ENCODE results near the gene TRIM4.
"Not testable (repeated sequence)": the region's sequence is repeated elsewhere in the genome, so short reads cannot be mapped to it uniquely, and the experiment has no call there.

TRIM4 gene

GRCh38 chr7:99918959-99919813, at the start of gene TRIM4:
Gene TRIM4, minus strand, starts transcription at chr7:99919530. Its CDS starts 129 bp downstream, at chr7:99919401.
- H3K9me3 ChIP-seq (ENCODE audit: control insufficient read depth, insufficient read depth, low read length): peaks cover 7% of the 10 kb centered on the region; the same call in 1 of the 2 replicates
- no peaks in the 10 kb centered on the region; the same call in 1 of the 2 replicates for H3K27me3 ChIP-seq (ENCODE audit: control insufficient read depth, insufficient read depth, low read length)
- H3K4me3 ChIP-seq (ENCODE audit: low read depth, low read length): peak within 1 kb of the TSS; percentile 84
- no peaks in the 10 kb centered on the region for H3K4me1 ChIP-seq (ENCODE audit: control insufficient read depth, insufficient read depth, low read length)
- peak within 1 kb of the TSS; percentile 33 for H3K9ac ChIP-seq (ENCODE audit: low read depth, low read length)
- peaks cover 25% of the 10 kb centered on the region for H3K36me3 ChIP-seq (ENCODE audit: control insufficient read depth, insufficient read depth, low read length)
- peak within 1 kb of the TSS; percentile 69 for H3K27ac ChIP-seq (ENCODE audit: low read depth, low read length)

- Histone ChIP-seq H3K36me3 (ENCODE audit: control insufficient read depth, insufficient read depth, low read length) (no peaks in the 10 kb centered on the region), H3K4me3 (ENCODE audit: low read depth, low read length) (no peak overlapping the region), H3K27ac (ENCODE audit: low read depth, low read length) (no peak overlapping the region), H3K9ac (ENCODE audit: low read depth, low read length) (no peak overlapping the region), H3K4me1 (ENCODE audit: control insufficient read depth, insufficient read depth, low read length) (no peaks in the 10 kb centered on the region), H3K27me3 (ENCODE audit: control insufficient read depth, insufficient read depth, low read length) (no peaks in the 10 kb centered on the region; the same call in 1 of the 2 replicates), H3K9me3 (ENCODE audit: control insufficient read depth, insufficient read depth, low read length) (no peaks in the 10 kb centered on the region)
These were observed 39.4 kb upstream of the TRIM4 start for GRCh38 chr7:99958564-99959227.

GRCh38 chr7:99955247-99955646, 35.9 kb upstream of the TRIM4 start:
- no peaks in the 10 kb centered on the region for H3K36me3 ChIP-seq (ENCODE audit: control insufficient read depth, insufficient read depth, low read length)
- no peaks in the 10 kb centered on the region for H3K4me1 ChIP-seq (ENCODE audit: control insufficient read depth, insufficient read depth, low read length)
- no peak overlapping the region for H3K4me3 ChIP-seq (ENCODE audit: low read depth, low read length)
- H3K27me3 ChIP-seq (ENCODE audit: control insufficient read depth, insufficient read depth, low read length): no peaks in the 10 kb centered on the region
- H3K9me3 ChIP-seq (ENCODE audit: control insufficient read depth, insufficient read depth, low read length): peaks cover 12% of the 10 kb centered on the region
- H3K27ac ChIP-seq (ENCODE audit: low read depth, low read length): no peak overlapping the region
- H3K9ac ChIP-seq (ENCODE audit: low read depth, low read length): no peak overlapping the region

GRCh38 chr7:99954643-99955042, 35.3 kb upstream of the TRIM4 start:
- H3K9ac ChIP-seq (ENCODE audit: low read depth, low read length); H3K4me1 ChIP-seq (ENCODE audit: control insufficient read depth, insufficient read depth, low read length); H3K4me3 ChIP-seq (ENCODE audit: low read depth, low read length); H3K27me3 ChIP-seq (ENCODE audit: control insufficient read depth, insufficient read depth, low read length); H3K36me3 ChIP-seq (ENCODE audit: control insufficient read depth, insufficient read depth, low read length); H3K27ac ChIP-seq (ENCODE audit: low read depth, low read length): not testable (repeated sequence)
- peaks cover 17% of the 10 kb centered on the region for H3K9me3 ChIP-seq (ENCODE audit: control insufficient read depth, insufficient read depth, low read length)

GRCh38 chr7:99953649-99954048, 34.3 kb upstream of the TRIM4 start:
- H3K36me3 ChIP-seq (ENCODE audit: control insufficient read depth, insufficient read depth, low read length): no peaks in the 10 kb centered on the region

GRCh38 chr7:99952649-99953048, 33.3 kb upstream of the TRIM4 start:
- H3K9ac ChIP-seq (ENCODE audit: low read depth, low read length); H3K27me3 ChIP-seq (ENCODE audit: control insufficient read depth, insufficient read depth, low read length); H3K27ac ChIP-seq (ENCODE audit: low read depth, low read length); H3K36me3 ChIP-seq (ENCODE audit: control insufficient read depth, insufficient read depth, low read length); H3K4me3 ChIP-seq (ENCODE audit: low read depth, low read length); H3K4me1 ChIP-seq (ENCODE audit: control insufficient read depth, insufficient read depth, low read length): not testable (repeated sequence)
- peaks cover 20% of the 10 kb centered on the region for H3K9me3 ChIP-seq (ENCODE audit: control insufficient read depth, insufficient read depth, low read length)

More at GRCh38 chr7:99953649-99954048, 34.3 kb upstream of the TRIM4 start:
- Histone ChIP-seq H3K4me3 (ENCODE audit: low read depth, low read length) (no peak overlapping the region), H3K9ac (ENCODE audit: low read depth, low read length) (no peak overlapping the region), H3K9me3 (ENCODE audit: control insufficient read depth, insufficient read depth, low read length) (peaks cover 17% of the 10 kb centered on the region), H3K27ac (ENCODE audit: low read depth, low read length) (no peak overlapping the region), H3K4me1 (ENCODE audit: control insufficient read depth, insufficient read depth, low read length) (no peaks in the 10 kb centered on the region), H3K27me3 (ENCODE audit: control insufficient read depth, insufficient read depth, low read length) (no peaks in the 10 kb centered on the region)

- H3K9ac ChIP-seq (ENCODE audit: low read depth, low read length); H3K27me3 ChIP-seq (ENCODE audit: control insufficient read depth, insufficient read depth, low read length); H3K4me3 ChIP-seq (ENCODE audit: low read depth, low read length); H3K27ac ChIP-seq (ENCODE audit: low read depth, low read length); H3K36me3 ChIP-seq (ENCODE audit: control insufficient read depth, insufficient read depth, low read length); H3K4me1 ChIP-seq (ENCODE audit: control insufficient read depth, insufficient read depth, low read length): not testable (repeated sequence)
- H3K9me3 ChIP-seq (ENCODE audit: control insufficient read depth, insufficient read depth, low read length): peaks cover 20% of the 10 kb centered on the region
These were observed 31.5 kb upstream of the TRIM4 start for GRCh38 chr7:99950819-99951218.

- Histone ChIP-seq H3K27me3 (ENCODE audit: control insufficient read depth, insufficient read depth, low read length) (no peaks in the 10 kb centered on the region), H3K4me3 (ENCODE audit: low read depth, low read length) (no peak overlapping the region), H3K9ac (ENCODE audit: low read depth, low read length) (no peak overlapping the region), H3K4me1 (ENCODE audit: control insufficient read depth, insufficient read depth, low read length) (peaks cover 5% of the 10 kb centered on the region), H3K27ac (ENCODE audit: low read depth, low read length) (no peak overlapping the region), H3K36me3 (ENCODE audit: control insufficient read depth, insufficient read depth, low read length) (no peaks in the 10 kb centered on the region), H3K9me3 (ENCODE audit: control insufficient read depth, insufficient read depth, low read length) (peaks cover 20% of the 10 kb centered on the region)
These were observed 30.4 kb upstream of the TRIM4 start for GRCh38 chr7:99949645-99950228.

GRCh38 chr7:99947608-99948007, 28.3 kb upstream of the TRIM4 start:
- Histone ChIP-seq H3K27ac (ENCODE audit: low read depth, low read length) (no peak overlapping the region), H3K9me3 (ENCODE audit: control insufficient read depth, insufficient read depth, low read length) (peaks cover 22% of the 10 kb centered on the region)

GRCh38 chr7:99944497-99945070, 25.3 kb upstream of the TRIM4 start:
- Histone ChIP-seq H3K9ac (ENCODE audit: low read depth, low read length) (peak overlapping the region; percentile 79), H3K4me1 (ENCODE audit: control insufficient read depth, insufficient read depth, low read length) (peaks cover 26% of the 10 kb centered on the region), H3K9me3 (ENCODE audit: control insufficient read depth, insufficient read depth, low read length) (peaks cover 15% of the 10 kb centered on the region; the same call in 1 of the 2 replicates), H3K36me3 (ENCODE audit: control insufficient read depth, insufficient read depth, low read length) (no peaks in the 10 kb centered on the region), H3K4me3 (ENCODE audit: low read depth, low read length) (peak overlapping the region; percentile 14; the same call in 1 of the 2 replicates), H3K27me3 (ENCODE audit: control insufficient read depth, insufficient read depth, low read length) (no peaks in the 10 kb centered on the region), H3K27ac (ENCODE audit: low read depth, low read length) (peak overlapping the region; percentile 87)

More at GRCh38 chr7:99947608-99948007, 28.3 kb upstream of the TRIM4 start:
- H3K36me3 ChIP-seq (ENCODE audit: control insufficient read depth, insufficient read depth, low read length): no peaks in the 10 kb centered on the region
- H3K27me3 ChIP-seq (ENCODE audit: control insufficient read depth, insufficient read depth, low read length): no peaks in the 10 kb centered on the region
- no peak overlapping the region for H3K4me3 ChIP-seq (ENCODE audit: low read depth, low read length)
- peaks cover 24% of the 10 kb centered on the region for H3K4me1 ChIP-seq (ENCODE audit: control insufficient read depth, insufficient read depth, low read length)
- no peak overlapping the region for H3K9ac ChIP-seq (ENCODE audit: low read depth, low read length)
